AML-193 (cell line): ENCODE measurements around the gene DLGAP1.

Source experiments
- DNase-seq, 2 experiments: peaks; one replicate each; lab custom pipeline; 2025; lab: John Stamatoyannopoulos, UW

Gene DLGAP1

DNA sequence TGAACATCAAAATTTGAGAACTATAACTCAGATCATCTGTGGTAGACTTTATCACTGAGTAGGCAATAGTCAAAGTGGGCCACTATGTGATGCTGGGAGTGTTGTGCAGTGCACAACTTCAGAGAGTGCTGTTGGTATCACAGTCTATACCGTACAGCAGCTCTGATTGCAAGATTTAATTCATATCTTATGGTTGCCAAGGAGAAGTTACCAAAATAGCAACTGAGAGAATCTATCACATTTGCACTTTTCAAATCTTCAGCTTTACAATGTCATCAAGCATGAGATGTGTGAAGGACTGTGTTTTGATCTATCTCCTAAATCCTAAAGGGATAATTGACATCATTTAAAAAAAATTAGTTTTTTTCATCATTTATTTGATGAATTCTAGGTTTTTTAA lies 216.1 kb downstream of the DLGAP1 start:
- DNase-seq, result no peak

DNA sequence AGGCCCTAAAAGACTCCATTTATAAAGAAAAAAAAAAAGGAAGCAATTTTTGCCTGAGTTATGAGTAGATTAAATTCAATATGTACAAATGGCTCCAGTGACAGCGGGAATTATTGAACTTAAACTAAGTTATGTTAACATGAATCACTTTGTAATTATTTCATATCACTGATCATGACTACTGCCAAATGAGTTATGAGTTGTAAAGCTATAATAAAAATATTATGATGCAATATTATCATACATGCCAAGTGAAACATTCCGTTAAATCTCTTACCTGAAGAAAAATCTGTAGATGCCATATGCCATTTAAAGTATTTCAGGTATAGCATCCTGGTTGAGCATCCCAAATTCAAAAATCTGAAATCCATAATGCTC lies 217.5 kb downstream of the DLGAP1 start:
- no peak for DNase-seq

DNA sequence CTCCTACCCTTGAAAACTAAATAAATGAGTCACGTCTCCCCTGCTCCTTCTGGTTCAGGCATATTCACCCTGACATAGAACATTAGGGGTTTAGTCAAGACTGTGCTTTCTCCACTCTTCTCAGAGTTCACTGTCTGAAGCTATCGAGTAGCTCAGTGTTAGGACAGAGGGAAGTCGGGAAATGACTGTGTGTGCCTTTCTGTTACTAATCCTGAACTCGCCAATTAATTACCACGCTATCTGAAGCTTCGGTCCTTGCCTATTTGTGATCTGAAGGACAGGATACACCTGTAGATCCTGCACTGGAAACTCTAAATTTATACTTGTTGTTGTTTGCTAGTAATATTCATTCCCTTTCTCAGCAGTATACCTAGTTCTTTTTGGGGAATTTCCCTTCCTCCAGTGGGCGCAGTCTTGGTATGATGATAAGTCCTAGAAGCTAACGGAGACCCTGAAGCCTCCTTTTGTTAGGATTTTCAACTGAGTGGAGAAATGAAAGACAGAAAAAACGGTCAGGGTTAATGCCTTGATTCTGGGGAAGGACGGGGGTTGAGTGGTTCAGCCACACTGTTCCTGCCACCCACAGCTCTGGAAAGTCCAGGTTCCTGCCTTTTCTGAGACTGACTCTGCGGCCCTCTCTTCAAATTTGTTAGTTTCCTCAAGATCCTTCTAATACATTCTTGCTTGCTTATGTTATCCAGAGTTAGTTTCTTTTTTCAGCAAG lies 218.0 kb downstream of the DLGAP1 start:
- no peak for DNase-seq

DNA sequence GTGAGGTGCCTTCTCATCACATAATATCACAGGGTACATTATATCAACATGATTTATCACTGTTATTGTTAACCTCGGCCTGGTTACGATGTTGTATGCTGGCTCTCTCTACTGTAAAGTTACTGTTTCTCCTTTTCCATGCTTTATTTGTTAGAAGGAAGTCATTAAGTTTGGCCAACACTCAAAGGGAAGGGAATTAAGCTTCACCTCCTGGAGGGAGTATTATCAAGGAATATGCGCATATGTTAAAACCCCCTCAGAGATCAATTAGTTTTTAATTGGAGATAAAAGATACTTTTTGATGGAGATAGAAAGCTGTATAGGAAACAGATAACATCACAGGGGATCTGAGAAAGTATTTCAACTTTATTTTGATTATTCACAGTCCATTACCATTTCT lies 221.6 kb downstream of the DLGAP1 start:
- no peak for DNase-seq

DNA sequence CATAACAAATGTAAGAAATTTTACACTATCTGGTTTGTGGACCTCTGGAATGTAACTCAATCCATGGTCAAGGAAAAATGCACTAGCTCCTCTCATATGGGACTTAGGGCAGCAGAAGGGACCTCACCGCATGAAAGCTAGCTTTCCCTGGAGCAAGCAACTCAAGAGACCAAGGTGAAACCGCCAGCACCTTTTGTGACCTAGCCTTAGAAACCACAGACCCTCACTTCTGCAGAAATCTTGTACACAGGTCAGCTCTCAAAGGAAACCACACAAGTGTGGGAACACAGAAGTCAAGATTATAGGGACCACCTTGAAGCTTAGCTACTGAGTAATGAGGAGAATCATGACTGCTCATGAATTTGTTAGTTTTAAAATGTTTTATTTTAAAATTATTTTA lies 222.5 kb downstream of the DLGAP1 start:
- no peak for DNase-seq

DNA sequence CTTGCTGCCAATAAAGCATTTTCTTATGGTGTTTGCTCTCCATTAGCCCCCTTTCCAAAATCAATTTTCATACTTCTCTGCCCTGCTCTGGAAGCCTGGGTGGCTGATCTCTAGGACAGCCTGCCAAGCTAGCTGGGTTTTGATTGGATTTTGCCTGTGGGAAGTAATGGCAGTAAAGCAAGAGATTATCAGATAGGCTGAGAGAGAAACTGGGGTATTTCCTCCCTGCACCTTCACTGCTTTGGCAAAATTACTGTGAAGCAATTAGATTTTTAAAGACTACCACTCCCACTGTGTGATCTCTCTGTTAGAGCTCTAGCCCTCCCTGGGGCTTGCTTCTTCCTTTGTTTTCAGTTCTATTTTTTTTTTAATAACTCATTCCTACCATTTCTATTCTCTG lies 223.8 kb downstream of the DLGAP1 start:
- no peak for DNase-seq

DNA sequence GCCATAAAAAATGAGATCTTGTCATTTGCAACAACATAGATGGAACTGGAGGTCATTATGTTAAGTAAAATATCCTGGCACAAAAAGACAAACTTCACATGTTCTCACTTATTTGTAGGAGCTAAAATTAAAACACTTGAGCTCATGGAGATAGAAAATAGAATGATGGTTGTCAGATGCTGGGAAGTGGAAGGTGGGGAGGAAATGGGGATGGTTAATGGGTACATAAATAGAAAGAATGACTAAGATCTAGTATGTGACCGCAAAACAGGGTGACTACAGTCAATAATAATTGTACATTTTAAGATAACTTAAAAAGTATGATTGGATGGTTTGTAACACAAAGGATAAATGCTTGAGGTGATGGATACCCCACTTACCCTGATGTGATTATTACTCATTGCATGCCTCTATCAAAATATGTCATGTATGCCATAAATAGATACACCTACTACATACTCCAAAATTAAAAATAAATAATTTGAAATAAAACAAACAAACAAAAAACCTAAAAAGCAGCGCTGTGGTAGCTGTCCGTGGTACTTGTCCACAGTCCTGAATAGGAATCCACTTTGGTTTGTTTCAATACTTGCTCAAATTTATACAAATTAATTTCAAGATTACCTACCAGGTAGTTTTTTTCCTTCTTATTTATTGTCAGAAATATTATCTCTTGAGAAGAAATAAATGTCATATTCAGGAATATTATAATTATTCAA lies 224.5 kb downstream of the DLGAP1 start:
- DNase-seq, result no peak

DNA sequence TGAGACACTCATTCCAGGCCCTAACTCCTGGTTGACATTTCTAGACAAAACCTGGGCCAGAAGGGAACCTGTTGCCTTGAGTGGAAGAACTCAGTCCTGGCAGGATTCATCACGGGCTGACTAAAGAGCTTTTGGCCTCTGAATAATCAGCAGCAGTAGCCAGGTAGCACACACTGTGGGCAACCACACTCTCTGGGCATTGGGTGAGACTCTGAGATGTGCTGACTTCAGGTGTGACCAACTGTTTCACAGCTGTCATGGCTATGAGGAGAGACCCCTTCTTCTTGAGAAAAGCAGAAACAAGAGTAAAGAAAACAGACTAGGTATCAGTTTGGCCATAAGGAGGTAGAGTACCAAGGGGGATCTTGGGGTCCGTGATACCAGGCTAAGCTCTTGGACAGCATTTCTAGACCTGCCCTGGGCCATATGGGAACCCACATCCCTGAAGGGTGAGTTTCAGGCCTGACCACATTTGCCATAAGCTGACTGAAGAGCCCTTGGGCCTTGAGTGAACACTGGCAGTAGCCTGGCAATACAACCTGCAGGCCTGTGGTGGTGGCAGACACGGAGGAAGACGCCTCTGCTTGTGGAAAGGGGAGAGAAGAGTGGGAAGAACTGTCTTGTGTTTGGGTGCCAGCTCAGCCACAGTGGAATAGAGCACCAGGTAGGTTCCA lies 230.9 kb downstream of the DLGAP1 start:
- no peak for DNase-seq

DNA sequence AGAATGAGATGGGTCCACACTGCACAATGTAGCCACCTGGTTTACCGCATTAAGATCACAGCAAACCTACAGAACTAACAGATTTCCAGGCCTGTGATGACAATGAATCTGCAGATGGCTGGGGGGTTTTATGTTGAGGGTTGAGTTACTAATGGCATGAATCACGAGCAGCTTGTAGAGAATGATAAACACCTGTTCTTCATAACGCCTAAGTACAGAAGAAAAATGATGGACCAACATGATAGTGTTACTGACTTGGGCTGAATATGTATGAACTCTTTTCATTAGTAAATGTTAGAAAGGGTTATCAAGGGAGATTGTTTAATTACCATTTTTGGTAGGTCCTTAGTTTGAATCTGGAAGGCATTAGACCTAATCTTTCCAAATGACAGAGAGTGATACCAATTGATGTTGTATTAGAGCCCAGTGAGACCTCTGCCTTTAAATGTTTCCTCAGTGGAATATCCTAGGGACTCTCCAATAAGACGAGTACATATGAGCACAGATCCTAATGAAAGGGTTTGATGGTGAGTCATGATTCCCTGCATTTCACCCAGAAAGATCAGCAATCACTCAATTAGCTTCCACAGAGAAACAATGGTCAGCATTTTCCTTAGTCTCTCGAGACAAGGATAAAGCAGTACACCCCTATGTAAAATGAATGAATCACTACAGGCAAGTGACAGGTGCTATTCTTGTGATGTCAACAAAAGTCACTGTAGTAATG lies 243.8 kb downstream of the DLGAP1 start:
- no peak for DNase-seq

DNA sequence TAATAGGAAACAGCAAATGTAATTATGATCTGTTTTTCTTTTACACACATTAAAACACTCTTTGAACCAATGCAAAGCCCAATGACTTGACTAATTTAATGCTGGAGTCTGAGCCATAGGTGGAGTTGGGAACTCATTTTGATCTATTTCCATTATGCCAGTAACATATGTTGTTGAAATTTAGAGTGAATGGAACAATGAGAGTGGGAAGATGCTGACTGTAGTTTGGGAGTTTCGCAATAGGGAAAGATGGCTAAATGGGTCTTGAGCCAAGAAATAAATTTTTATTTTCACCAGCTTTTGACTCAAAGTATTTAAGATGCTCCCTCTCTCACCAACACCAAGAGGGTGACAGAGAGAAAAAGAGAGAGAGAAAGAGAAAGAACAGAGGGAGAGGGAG lies 246.7 kb downstream of the DLGAP1 start:
- no peak for DNase-seq

DNA sequence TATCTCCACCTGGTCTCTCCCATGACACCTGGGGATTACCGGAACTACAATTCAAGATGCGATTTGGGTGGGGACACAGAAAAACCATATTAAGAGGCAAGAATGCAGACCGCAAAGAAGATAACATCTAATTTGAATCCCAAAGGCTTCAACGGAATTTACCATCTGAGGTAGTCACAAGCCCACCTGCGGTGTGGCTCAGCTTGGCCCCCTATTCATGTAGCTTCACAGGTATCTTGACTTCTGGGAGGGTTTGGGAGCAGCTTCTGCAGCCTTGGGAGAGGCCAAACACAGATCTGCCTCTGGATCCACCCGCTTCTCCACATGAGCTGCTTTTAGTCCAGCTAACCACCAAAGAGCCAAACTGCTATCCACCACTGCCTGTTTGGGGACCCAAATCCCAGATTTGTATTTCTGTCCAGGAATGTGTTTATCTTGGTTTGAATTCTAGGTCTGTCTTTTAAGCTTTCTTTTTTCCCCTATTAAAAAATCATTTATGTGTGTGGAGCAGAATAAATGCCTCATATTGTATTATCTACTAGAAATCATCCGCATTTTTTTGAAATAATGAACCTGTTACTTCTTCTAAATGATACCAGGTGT lies 247.6 kb downstream of the DLGAP1 start:
- DNase-seq, result no peak

DNA sequence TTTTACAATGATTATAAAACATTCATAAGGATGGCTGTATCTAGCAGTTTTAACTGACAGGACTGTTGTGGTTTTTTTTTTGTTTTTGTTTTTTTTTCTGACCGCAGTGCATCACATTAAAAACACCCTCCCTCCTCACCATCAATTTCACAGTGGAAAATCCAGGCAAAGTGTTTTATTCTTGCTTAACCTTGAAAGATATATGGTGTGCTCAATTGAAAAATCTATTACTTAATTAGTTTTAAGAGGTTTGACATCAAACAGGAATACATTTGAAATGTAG lies 250.7 kb downstream of the DLGAP1 start:
- DNase-seq, result no peak

DNA sequence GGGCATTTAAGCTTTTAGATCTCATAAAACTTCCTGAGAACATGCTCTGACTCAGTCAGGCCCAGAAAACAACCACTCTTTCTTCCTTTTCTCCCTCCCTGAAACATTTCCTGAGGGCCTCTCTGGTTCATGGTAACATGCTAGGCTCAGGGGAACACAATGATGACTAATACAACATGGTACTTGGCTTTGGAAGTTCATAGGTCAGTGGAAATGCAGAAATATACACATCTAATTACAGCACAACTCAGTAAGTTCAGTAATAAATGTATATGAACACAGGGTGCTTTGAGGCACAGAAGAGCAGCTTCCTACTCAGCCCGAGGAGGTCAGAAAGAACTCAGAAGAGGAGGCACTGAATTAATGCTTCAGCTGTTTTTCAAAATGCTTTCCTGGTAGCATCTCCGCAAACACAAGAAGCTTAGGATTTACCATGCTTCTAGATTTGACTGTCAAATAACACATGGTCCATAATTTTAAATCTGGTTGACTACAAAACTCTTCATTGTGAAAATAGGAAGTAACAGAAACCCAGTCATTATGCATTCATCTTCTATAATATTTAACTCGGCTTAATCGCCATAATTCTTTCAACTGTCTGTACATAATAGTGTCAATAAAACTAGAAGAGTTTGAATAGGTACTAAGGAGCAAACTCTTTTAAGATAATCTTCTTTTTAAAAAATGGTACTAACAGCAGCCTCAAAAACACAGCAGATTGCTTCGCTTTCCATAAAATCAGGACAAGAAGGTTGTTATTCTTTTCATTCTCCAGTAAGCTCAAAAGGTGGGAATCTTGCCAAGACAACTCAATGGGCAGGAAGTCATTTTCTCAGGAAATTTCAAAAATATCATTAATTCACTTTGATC lies 251.3 kb downstream of the DLGAP1 start:
- no peak for DNase-seq

DNA sequence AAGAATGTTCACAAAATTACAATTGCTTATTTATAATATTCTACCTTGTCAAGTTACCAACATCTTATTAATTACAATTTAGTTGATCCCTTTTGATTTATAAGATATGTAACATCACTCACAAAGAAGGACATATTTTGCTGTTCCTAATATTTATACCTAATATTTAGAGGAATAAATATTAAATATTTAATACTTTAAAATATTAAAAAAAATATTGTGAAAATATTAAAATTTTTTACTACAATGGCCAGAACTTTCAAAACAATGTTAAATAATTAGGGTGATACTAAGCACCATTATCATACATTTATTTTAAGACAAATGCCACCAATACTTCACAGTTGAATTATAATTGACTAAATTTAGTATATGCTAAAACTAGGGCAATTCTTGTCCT lies 254.7 kb downstream of the DLGAP1 start:
- DNase-seq, result no peak

DNA sequence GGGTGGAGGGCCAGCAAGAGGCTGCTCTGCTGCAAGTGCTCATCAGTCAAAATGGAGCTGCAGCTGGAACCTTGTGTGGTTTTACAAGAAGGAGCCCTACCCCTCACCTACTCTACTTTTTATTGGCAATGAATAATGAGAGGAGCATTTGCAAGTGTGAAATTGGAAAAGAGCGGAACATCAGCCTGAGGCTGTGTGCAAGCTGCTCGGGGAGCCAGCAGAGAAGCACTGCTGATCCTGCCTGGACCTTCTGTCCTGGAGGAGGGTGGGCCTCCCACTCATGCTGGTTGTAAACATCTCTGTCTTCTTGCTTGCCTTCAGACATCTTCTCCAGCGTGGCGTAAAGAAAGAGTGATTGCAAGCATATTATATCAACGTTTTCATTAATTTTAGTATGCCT lies 256.2 kb downstream of the DLGAP1 start:
- no peak for DNase-seq

DNA sequence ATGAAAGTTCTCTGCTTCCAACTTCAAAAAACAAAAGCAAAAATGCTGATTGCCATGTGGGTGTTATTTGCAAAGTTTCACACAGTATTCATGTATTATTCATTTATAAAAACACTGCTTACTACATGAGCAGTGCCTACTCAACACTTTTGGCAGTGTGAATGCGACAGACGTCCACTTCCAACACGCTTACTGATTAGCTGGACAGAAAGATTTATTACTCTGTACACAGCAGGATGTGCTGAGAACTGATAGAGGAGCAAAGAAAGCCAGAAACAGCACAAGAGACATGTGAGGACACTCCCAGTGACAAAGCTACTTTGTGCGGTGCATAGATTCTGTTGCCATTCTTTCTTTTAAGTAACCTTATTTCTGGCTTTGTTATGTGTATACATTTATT lies 258.8 kb downstream of the DLGAP1 start:
- DNase-seq, result no peak

DNA sequence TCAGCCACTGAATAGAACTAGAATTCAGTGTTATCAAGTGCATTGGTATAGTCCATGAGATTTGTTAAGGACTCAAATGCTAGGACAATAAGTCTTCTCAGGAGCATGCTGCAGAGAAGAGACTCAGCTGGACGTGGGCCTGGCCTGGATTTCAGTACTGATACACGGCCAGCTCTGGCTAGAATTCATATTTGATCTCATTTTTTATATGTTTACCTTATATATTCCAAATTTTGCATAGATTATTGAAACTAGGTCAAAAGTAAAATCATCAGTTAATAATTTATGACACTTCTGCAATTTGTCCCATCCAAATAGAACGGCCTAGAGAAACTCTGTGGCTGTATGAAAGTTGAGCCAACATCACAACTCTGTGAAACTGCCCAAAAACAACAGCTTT lies 262.0 kb downstream of the DLGAP1 start:
- no peak for DNase-seq

DNA sequence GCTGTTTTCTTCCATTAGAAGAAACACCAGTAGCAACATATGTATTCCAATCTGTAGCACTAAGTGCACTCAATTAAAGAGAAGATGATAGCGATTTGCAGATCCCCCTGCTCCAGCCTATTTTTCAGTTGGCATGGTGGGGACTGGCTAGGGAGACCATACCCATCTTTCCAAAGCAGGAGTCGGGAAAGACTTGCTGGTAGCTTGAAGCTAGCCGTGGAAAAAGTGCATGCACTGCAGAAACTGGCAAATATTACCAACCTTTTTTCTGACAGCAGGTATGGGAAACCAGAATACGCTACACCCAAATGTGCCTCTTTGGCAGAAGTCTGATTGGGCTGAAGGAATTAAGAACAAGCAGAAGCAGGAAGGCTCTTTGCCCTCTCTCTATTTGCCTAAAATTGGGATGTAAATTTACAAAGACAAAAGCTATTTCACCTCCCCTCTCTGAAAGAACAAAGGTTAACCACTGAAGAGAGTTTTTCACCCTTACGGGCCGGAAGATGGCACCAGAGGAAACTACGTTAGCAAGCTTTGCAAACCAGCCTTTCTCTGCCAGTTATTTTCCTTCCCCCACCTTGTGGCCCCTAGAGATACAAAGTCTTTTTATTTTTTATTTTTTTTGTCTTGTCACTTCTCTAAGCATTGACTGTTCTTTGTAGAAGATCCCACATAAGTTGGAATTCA lies 273.1 kb downstream of the DLGAP1 start:
- DNase-seq, result no peak

DNA sequence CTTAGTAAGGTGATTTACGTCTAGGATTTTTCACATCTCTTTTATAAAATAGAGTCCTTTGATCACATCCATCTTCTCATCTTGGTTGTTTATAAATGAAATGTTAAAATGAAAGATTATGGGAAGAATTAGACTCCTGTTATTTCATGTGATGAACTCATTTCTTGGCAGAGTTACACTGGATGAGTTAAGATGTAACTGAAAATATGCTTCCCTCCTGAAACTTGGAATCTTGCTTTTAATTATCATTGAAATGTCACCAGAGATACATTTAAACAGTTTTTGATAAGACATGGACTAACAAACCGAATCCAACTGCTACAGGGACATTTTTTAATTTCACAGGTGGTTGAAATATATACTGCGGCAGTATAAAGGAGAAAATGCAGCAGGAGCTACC lies 274.0 kb downstream of the DLGAP1 start:
- no peak for DNase-seq

DNA sequence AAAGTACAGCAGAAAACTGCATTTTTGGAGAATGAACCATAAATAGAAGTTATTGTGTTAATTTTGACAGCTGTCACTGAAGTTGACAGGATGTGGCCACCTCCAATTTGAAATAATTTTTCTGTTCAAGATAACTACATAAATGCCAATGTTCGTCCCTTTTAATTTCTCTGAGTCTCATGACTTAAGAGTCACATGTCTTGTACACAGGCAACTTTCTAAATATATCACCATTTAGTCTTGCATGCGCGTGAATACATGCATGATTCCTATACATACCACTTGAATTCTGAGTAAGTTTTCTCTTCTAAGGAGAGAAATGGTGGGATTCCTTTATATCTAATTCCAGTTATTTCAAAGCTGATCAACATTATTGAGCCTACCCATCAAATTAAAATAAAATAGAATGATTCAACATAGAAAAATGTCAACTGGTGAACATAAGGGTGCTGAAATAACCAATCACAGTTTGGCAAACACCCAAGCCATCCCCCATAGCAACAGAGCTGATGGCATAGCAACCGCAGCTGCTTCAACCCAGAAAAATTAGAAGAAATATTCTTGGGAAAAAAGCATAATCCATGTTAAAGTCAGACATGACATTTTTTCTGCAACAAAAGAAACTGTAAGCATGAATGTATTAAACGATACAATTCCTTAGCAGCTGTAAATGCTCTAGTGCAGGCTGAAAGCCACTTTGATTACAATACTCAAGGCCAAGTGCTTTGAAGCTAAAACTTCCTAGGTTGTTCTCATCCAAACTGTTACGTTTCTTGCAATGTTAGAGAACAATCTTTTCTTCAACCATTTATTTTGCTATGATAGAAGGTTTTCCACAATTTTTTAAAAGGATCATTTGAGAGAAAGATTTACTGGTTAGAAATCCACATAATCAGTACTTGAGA lies 282.7 kb downstream of the DLGAP1 start:
- DNase-seq, result no peak
